ENCODE data around the gene CXCL11. TPM values are rescaled to one million over a fixed set of nuclear protein-coding genes. Genes with fewer than 3 reads are reported as not detected.
A peak's percentile ranks its signal among the peaks of the same experiment; 100 is the strongest.

The CXCL11 gene
- total and polyA plus RNA-seq, 7 experiments from 2014 or later = not detected

DNA sequence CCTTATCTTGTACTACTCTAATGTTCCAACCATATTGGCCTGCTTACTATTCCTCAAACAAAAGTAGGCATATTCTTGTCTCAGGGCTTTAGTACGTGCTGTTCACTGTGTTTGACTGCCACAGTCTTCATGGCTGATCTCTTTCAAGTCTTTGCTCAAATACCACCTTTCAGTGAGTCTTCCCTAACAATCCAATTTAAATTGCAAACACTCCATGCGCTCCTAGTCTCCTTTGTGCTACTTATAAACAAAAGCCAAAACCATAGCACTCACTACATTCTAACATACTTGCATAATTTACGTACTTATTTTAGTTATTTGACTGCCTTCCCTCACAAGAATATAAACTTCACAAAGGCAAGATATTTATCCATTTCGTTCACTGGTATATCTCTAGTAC is 36.9 kb upstream of the CXCL11 start:
- CTCF ChIA-PET = no interaction called here
- intact Hi-C loops (cut with micrococcal nuclease) = no loop called here

DNA sequence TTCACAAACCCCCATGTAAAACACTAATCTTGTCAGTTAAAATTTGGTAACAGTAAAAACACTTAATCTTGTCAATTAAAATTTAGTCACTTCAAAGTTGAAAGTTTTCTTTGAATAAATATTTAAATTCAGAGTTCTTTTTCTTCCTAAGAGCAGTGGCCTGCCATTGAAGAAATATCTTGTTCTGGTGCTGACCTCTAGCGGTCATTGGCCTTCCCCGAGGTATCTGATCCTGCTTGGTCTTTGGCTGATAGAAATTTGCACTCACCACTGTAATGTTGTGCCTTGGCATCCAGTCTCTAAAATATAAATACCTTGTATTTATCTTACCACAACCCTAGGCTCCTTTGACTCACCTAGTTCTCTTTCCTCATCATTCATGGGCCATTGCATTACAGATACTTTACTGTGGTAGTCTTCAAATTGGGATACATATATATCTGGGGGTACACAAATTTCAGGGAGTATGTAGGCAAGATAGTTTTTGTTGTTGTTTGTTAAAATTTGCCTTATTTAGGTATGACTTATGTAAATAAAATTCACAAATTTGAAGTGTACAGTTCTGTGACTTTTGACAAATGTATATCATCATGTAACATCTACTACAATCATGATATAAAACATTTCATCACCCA is 31.9 kb upstream of the CXCL11 start:
- H3K27me3 ChIP-seq (ENCODE audit: control insufficient read depth in 2 of 2, insufficient read depth in 2 of 2, low read length in 2 of 2) = no peaks in the 10 kb centered on the region
- ChIA-PET POLR2A (no interaction called here), CTCF (interaction anchor here (1.0 to 1.9 kb wide), 5 partner anchors 9 to 173 kb away, joined by 3 to 10 read pairs (median 5); no protein-coding TSS in a partner anchor)
- H3K4me1 Mint-ChIP-seq = no peaks in the 10 kb centered on the region
- no peaks in the 10 kb centered on the region for H3K4me1 ChIP-seq (ENCODE audit: control insufficient read depth in 2 of 2, insufficient read depth in 2 of 2, low read length in 2 of 2)
- H3K27me3 Mint-ChIP-seq = peaks cover 0 to 7% (median 0%) of the 10 kb centered on the region in 5 donors
- ATAC-seq = peak; percentile 93
- H3K9me3 Mint-ChIP-seq = no peaks in the 10 kb centered on the region
- H3K27ac ChIP-seq (ENCODE audit: low read depth, low read length) = no peak overlapping the region
- H3K4me3 ChIP-seq (ENCODE audit: low read length) = no peak overlapping the region
- no peak overlapping the region for H3K4me3 Mint-ChIP-seq
- H3K27ac Mint-ChIP-seq = no peak overlapping the region
- no peaks in the 10 kb centered on the region for H3K36me3 Mint-ChIP-seq
- DNase-seq = peak; percentile 30 to 72 (median 61)
- H3K36me3 ChIP-seq (ENCODE audit: control insufficient read depth in 2 of 3, insufficient read depth in 3 of 3, low read length in 3 of 3) = no peaks in the 10 kb centered on the region
- no peaks in the 10 kb centered on the region for H3K9me3 ChIP-seq (ENCODE audit: control insufficient read depth in 2 of 3, low read length in 3 of 3)
- intact Hi-C loops (cut with micrococcal nuclease) = loop anchor here (1.0 to 5.0 kb wide), 5 partner anchors 72 to 172 kb away; no protein-coding TSS in a partner anchor

More for the DNA sequence above, 36.9 kb upstream of the CXCL11 start:
- DNase-seq = no peak
- Mint-ChIP-seq H3K27me3 (peaks cover 0 to 5% (median 0%) of the 10 kb centered on the region in 5 donors), H3K27ac (no peak overlapping the region), H3K4me3 (no peak overlapping the region), H3K4me1 (no peaks in the 10 kb centered on the region), H3K36me3 (no peaks in the 10 kb centered on the region), H3K9me3 (no peaks in the 10 kb centered on the region)
- Histone ChIP-seq H3K27me3 (ENCODE audit: control insufficient read depth in 2 of 2, insufficient read depth in 2 of 2, low read length in 2 of 2) (no peaks in the 10 kb centered on the region), H3K27ac (ENCODE audit: low read depth, low read length) (no peak overlapping the region), H3K9me3 (ENCODE audit: control insufficient read depth in 2 of 3, low read length in 3 of 3) (no peaks in the 10 kb centered on the region), H3K36me3 (ENCODE audit: control insufficient read depth in 2 of 3, insufficient read depth in 3 of 3, low read length in 3 of 3) (no peaks in the 10 kb centered on the region), H3K4me1 (ENCODE audit: control insufficient read depth in 2 of 2, insufficient read depth in 2 of 2, low read length in 2 of 2) (no peaks in the 10 kb centered on the region), H3K4me3 (ENCODE audit: low read length) (no peak overlapping the region)
- no peak for ATAC-seq
- POLR2A ChIA-PET = no interaction called here

DNA sequence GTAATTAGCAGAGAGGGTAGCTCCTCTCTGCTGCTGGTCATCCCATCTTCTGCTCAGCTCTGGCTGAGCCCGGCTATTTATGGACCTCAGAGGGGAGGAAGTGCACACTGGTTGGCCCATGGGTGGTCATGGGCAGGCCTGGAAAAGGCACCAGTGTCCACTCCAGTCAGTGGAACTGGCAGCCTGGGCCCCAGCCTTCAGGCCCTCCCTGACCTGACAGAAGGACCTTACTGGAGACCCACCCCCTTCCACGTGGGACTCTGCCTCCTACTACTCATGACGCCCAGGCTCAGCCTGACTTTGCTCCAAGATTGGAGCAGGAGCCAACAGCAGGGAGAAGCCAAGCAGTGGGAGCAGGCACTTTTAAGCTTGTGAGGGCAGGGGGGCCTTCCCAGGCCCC is 30.7 kb upstream of the CXCL11 start:
- no peak overlapping the region for H3K27ac ChIP-seq (ENCODE audit: low read depth, low read length)
- Mint-ChIP-seq H3K27ac (no peak overlapping the region), H3K27me3 (peaks cover 0 to 7% (median 0%) of the 10 kb centered on the region in 5 donors), H3K4me1 (peaks cover 0 to 3% (median 0%) of the 10 kb centered on the region in 7 donors), H3K4me3 (no peak overlapping the region), H3K36me3 (no peaks in the 10 kb centered on the region), H3K9me3 (no peaks in the 10 kb centered on the region)
- DNase-seq (no peak), ATAC-seq (no peak)
- H3K4me1 ChIP-seq (ENCODE audit: control insufficient read depth in 2 of 2, insufficient read depth in 2 of 2, low read length in 2 of 2) = no peaks in the 10 kb centered on the region
- POLR2A ChIA-PET = no interaction called here
- no peak overlapping the region for H3K4me3 ChIP-seq (ENCODE audit: low read length)
- intact Hi-C loops (cut with micrococcal nuclease) = loop anchor here in 1 of 2 donors (5.0 kb wide), 1 partner anchor 169 kb away; no protein-coding TSS in a partner anchor
- H3K9me3 ChIP-seq (ENCODE audit: control insufficient read depth in 2 of 3, low read length in 3 of 3) = no peaks in the 10 kb centered on the region
- no peaks in the 10 kb centered on the region for H3K27me3 ChIP-seq (ENCODE audit: control insufficient read depth in 2 of 2, insufficient read depth in 2 of 2, low read length in 2 of 2)
- no peaks in the 10 kb centered on the region for H3K36me3 ChIP-seq (ENCODE audit: control insufficient read depth in 2 of 3, insufficient read depth in 3 of 3, low read length in 3 of 3)
- CTCF ChIA-PET = interaction anchor here (0.7 to 1.9 kb wide), 8 partner anchors 10 to 232 kb away, joined by 3 to 10 read pairs (median 4); no protein-coding TSS in a partner anchor

DNA sequence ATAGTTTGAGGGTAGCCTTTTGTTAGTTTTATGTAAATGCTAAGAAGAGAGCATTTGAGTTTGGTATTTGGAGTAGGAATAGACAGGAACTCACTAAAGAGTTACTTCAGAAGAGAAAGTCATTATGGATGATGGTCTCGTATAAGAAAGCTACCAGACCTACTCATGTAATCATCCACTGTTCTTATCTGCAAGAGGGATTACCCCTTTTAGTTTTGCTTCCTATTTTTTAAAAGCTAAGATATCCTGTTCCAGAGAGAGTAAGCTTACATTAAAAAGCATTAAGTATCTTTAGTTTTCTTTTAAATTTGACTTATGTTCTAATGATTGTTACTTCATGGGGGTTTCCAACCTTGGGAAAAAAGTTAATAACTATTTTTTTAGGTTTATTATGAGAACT is 26.1 kb upstream of the CXCL11 start:
- H3K9me3 Mint-ChIP-seq = no peaks in the 10 kb centered on the region
- H3K4me1 Mint-ChIP-seq = peaks cover 0 to 42% (median 0%) of the 10 kb centered on the region in 7 donors
- DNase-seq (no peak), ATAC-seq (peak; percentile 54)
- H3K27me3 Mint-ChIP-seq = peaks cover 0 to 7% (median 0%) of the 10 kb centered on the region in 5 donors
- POLR2A ChIA-PET = no interaction called here
- H3K4me1 ChIP-seq (ENCODE audit: control insufficient read depth in 2 of 2, insufficient read depth in 2 of 2, low read length in 2 of 2) = no peaks in the 10 kb centered on the region
- no peak overlapping the region for H3K27ac Mint-ChIP-seq
- no peak overlapping the region for H3K4me3 Mint-ChIP-seq
- CTCF ChIA-PET = interaction anchor here (0.6 to 1.0 kb wide), 2 partner anchors 32 to 67 kb away, joined by 3 to 4 read pairs; no protein-coding TSS in a partner anchor
- intact Hi-C loops (cut with micrococcal nuclease) = no loop called here
- H3K4me3 ChIP-seq (ENCODE audit: low read length) = no peak overlapping the region
- H3K36me3 Mint-ChIP-seq = no peaks in the 10 kb centered on the region
- H3K27ac ChIP-seq (ENCODE audit: low read depth, low read length) = no peak overlapping the region
- H3K27me3 ChIP-seq (ENCODE audit: control insufficient read depth in 2 of 2, insufficient read depth in 2 of 2, low read length in 2 of 2) = no peaks in the 10 kb centered on the region
- H3K9me3 ChIP-seq (ENCODE audit: control insufficient read depth in 2 of 3, low read length in 3 of 3) = no peaks in the 10 kb centered on the region
- H3K36me3 ChIP-seq (ENCODE audit: control insufficient read depth in 2 of 3, insufficient read depth in 3 of 3, low read length in 3 of 3) = no peaks in the 10 kb centered on the region

DNA sequence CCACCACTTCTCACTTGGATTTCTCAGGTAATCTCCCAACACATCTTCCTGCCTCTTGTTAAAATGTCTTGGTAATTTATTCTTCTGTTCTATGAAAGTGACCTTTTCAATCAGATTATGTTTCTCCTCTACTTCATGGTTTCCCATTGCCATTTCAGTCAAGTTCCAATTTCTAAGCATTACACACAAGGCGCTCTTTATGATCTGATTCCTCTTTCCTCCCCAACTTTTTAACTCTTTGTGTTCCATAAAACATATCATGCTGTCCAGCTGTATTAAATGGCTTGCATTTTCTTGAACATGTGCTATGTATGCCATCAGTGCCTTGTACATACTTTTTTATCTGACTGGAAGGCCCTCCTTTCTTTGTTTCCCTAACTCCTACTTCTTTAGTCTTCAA is 25.6 kb upstream of the CXCL11 start:
- Mint-ChIP-seq H3K4me1 (peaks cover 0 to 42% (median 0%) of the 10 kb centered on the region in 7 donors), H3K27ac (no peak overlapping the region), H3K36me3 (no peaks in the 10 kb centered on the region), H3K4me3 (no peak overlapping the region), H3K27me3 (peaks cover 0 to 8% (median under 1%) of the 10 kb centered on the region in 5 donors), H3K9me3 (no peaks in the 10 kb centered on the region)
- Histone ChIP-seq H3K27ac (ENCODE audit: low read depth, low read length) (no peak overlapping the region), H3K27me3 (ENCODE audit: control insufficient read depth in 2 of 2, insufficient read depth in 2 of 2, low read length in 2 of 2) (no peaks in the 10 kb centered on the region), H3K4me1 (ENCODE audit: control insufficient read depth in 2 of 2, insufficient read depth in 2 of 2, low read length in 2 of 2) (no peaks in the 10 kb centered on the region), H3K36me3 (ENCODE audit: control insufficient read depth in 2 of 3, insufficient read depth in 3 of 3, low read length in 3 of 3) (no peaks in the 10 kb centered on the region), H3K4me3 (ENCODE audit: low read length) (no peak overlapping the region), H3K9me3 (ENCODE audit: control insufficient read depth in 2 of 3, low read length in 3 of 3) (no peaks in the 10 kb centered on the region)
- ATAC-seq = no peak
- intact Hi-C loops (cut with micrococcal nuclease) = no loop called here
- ChIA-PET CTCF (interaction anchor here (0.6 to 1.0 kb wide), 3 partner anchors 32 to 137 kb away, joined by 3 to 4 read pairs (median 3); no protein-coding TSS in a partner anchor), POLR2A (no interaction called here)
- no peak for DNase-seq

DNA sequence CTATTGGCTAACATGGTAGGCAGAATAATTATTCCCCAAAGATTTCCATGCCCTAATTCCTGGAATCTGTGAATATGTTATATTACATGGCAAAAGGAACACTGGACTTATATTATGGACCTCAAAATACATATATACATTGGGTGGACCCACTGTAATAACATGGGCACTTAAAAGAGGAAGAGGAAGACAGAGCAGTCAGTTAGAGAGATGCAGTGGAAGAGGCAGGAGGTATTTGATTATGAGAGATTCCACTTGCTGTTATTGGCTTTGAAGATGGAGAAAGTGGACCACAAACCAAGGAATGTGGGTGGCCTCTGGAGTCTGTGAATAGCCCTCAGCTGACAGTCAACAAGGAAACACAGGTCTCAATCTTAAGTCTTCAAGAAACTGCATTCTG is 24.6 kb upstream of the CXCL11 start:
- Mint-ChIP-seq H3K27ac (no peak overlapping the region), H3K4me3 (no peak overlapping the region), H3K9me3 (no peaks in the 10 kb centered on the region), H3K36me3 (no peaks in the 10 kb centered on the region), H3K4me1 (peaks cover 0 to 49% (median 0%) of the 10 kb centered on the region in 7 donors), H3K27me3 (peaks cover 0 to 17% (median 5%) of the 10 kb centered on the region in 5 donors)
- no peaks in the 10 kb centered on the region for H3K27me3 ChIP-seq (ENCODE audit: control insufficient read depth in 2 of 2, insufficient read depth in 2 of 2, low read length in 2 of 2)
- CTCF ChIA-PET = no interaction called here
- no peaks in the 10 kb centered on the region for H3K36me3 ChIP-seq (ENCODE audit: control insufficient read depth in 2 of 3, insufficient read depth in 3 of 3, low read length in 3 of 3)
- ATAC-seq (no peak), DNase-seq (no peak)
- no peaks in the 10 kb centered on the region for H3K9me3 ChIP-seq (ENCODE audit: control insufficient read depth in 2 of 3, low read length in 3 of 3)
- H3K4me3 ChIP-seq (ENCODE audit: low read length) = no peak overlapping the region
- intact Hi-C loops (cut with micrococcal nuclease) = no loop called here
- H3K4me1 ChIP-seq (ENCODE audit: control insufficient read depth in 2 of 2, insufficient read depth in 2 of 2, low read length in 2 of 2) = no peaks in the 10 kb centered on the region
- POLR2A ChIA-PET = no interaction called here
- no peak overlapping the region for H3K27ac ChIP-seq (ENCODE audit: low read depth, low read length)

DNA sequence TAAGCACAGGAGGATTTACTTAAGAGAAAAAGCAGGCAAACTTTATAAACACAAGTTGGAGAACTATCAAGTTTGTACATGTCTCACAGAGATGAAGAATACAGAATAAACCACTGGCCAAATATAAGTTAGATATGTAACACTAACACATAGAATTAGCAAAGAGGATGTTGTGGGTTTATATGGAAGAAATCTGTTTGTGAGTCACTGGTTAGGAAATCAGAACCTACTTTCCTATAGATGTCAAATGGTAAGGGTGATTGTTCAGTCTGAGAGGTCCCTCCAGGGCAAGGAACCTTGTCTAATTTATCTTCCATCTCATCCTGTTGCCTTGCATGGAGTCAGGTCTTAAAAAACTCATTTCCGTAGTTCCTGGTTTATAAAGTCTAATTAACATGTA is 23.9 kb upstream of the CXCL11 start:
- Histone ChIP-seq H3K27me3 (ENCODE audit: control insufficient read depth in 2 of 2, insufficient read depth in 2 of 2, low read length in 2 of 2) (no peaks in the 10 kb centered on the region), H3K36me3 (ENCODE audit: control insufficient read depth in 2 of 3, insufficient read depth in 3 of 3, low read length in 3 of 3) (no peaks in the 10 kb centered on the region), H3K27ac (ENCODE audit: low read depth, low read length) (no peak overlapping the region), H3K4me1 (ENCODE audit: control insufficient read depth in 2 of 2, insufficient read depth in 2 of 2, low read length in 2 of 2) (no peaks in the 10 kb centered on the region), H3K4me3 (ENCODE audit: low read length) (no peak overlapping the region), H3K9me3 (ENCODE audit: control insufficient read depth in 2 of 3, low read length in 3 of 3) (no peaks in the 10 kb centered on the region)
- CTCF ChIA-PET = no interaction called here
- intact Hi-C loops (cut with micrococcal nuclease) = no loop called here
- Mint-ChIP-seq H3K36me3 (no peaks in the 10 kb centered on the region), H3K27me3 (peaks cover 0 to 21% (median 5%) of the 10 kb centered on the region in 5 donors), H3K4me1 (peaks cover 0 to 57% (median 0%) of the 10 kb centered on the region in 7 donors), H3K4me3 (peak overlapping the region in 1 of 10 donors; percentile 3), H3K9me3 (no peaks in the 10 kb centered on the region), H3K27ac (peak overlapping the region in 1 of 9 donors; percentile 1)
- POLR2A ChIA-PET = interaction anchor here (0.6 kb wide), 1 partner anchor 64 kb away, joined by 3 read pairs; no protein-coding TSS in a partner anchor
- DNase-seq = no peak
- ATAC-seq = peak; percentile 72
